HCT116 (cell line): ENCODE data around the gene TAGLN3. TPM values are rescaled to one million over a fixed set of nuclear protein-coding genes. Genes with fewer than 3 reads are reported as not detected.

Experiments used
- EZH2phosphoT487 ChIP-seq: fragments of 200-600 bp; IDR thresholded peaks from 2 replicates; pipeline ENCODE4 v1.6.1; 2018; ENCODE audit warnings: antibody characterized with exemption, borderline replicate concordance
- MAX ChIP-seq: IDR thresholded peaks from 2 replicates; pipeline ENCODE4 v1.6.1; 2012
- POLR2AphosphoS5 ChIP-seq: IDR thresholded peaks from 2 replicates; pipeline ENCODE4 v1.6.1; 2011; ENCODE audit warnings: mild to moderate bottlenecking, low read depth, low read length, moderate library complexity
- RAD21 ChIP-seq: IDR thresholded peaks from 2 replicates; pipeline ENCODE4 v1.6.1; 2012; ENCODE audit warnings: low read depth, mild to moderate bottlenecking
- REST ChIP-seq: IDR thresholded peaks from 2 replicates; pipeline ENCODE4 v1.6.1; 2012; ENCODE audit warnings: low read depth
- SIN3A ChIP-seq: IDR thresholded peaks from 2 replicates; pipeline ENCODE4 v1.6.1; 2012; ENCODE audit warnings: low read depth
- TCF7L2 ChIP-seq: IDR thresholded peaks from 2 replicates; pipeline ENCODE4 v1.7.0; 2011; ENCODE audit warnings: borderline replicate concordance, inconsistent platforms; ENCODE audit not compliant: insufficient read depth, insufficient read length; ENCODE audit errors: extremely low read depth
- total RNA-seq: library from RNA; stranded (reverse); gene quantifications from one replicate; pipeline ENCODE4 v1.2.1, GENCODE V29; 2021; ENCODE audit not compliant: unreplicated experiment

TAGLN3 gene
- total RNA-seq, 1 experiment from 2014 or later, result 0.64 TPM

GRCh38 chr3:111978583-111979433, 19.9 kb upstream of the TAGLN3 start, which contains the start of gene ABHD10 (continued):
- TF ChIP-seq REST (no peak), POLR2AphosphoS5 (peak; percentile 99), TCF7L2 (no peak), RAD21 (no peak), MAX (peak; percentile 81), SIN3A (peak; percentile 75; the same call in 1 of the 2 replicates), EZH2phosphoT487 (no peak)
